Fibroblast of gingiva (primary cell): ENCODE results near the gene COA7.

Experiments used
- DNase-seq: peaks from one replicate; pipeline ENCODE4 v3.0.0-alpha.2; 2011; ENCODE audit warnings: low read depth

COA7 gene

DNA sequence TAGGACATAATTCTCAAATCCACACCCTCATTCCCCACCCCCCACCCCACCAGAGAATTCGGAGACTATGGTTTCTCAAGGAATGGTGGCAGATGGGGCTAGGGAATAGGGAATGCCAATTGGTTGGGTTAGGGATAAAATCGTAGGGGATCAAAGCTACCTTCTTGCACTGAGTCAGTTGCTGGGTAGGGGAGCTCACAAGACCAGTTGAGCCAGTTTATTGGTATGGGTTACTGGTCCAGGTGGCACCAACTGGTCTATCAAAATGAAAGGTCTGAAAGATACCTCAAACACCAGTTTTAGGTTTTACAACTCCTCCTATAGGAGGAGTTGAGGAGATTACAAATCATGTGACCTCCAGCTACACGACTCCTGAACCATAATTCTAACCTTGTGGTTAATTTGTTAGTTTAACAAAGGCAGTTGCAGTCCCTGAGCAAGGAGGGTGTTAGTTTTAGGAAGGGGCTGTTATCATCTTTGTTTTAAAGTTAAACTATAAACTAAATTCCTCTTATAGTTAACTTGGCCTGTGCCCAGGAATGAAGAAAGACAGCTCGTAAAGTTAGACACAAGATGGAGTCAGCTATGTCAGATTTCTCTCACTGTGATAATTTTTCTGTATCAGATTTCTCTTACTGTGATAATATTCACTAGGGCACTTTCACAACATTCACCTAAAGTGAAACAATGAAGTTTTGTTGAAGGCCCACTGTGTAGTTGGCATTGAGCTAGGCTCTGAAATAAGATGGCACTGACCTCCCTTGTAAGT lies 62.6 kb downstream of the COA7 start:
- no peak for DNase-seq
